Measurements from ENCODE around the gene TSHZ2.

DNA sequence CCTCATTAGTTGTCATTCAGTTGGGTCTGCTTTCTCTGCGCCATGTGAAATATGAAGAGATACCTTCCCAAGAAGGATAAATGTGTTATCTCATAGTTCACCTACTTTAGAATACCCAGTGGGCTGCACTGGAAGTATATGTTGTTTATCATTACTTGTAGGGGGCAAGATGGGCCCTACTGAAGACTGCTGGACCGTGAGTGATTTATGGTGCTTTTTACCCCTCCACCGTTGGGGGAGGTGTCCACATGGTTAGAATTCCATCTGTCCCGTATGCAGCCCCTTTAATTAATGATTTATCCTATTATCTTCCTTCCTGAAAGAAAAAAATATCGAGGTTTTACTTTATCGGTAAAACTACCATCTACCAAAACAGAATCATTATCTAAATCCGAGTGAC, 97.0 kb downstream of the TSHZ2 start:
- TF ChIP-seq, protein P1, sequence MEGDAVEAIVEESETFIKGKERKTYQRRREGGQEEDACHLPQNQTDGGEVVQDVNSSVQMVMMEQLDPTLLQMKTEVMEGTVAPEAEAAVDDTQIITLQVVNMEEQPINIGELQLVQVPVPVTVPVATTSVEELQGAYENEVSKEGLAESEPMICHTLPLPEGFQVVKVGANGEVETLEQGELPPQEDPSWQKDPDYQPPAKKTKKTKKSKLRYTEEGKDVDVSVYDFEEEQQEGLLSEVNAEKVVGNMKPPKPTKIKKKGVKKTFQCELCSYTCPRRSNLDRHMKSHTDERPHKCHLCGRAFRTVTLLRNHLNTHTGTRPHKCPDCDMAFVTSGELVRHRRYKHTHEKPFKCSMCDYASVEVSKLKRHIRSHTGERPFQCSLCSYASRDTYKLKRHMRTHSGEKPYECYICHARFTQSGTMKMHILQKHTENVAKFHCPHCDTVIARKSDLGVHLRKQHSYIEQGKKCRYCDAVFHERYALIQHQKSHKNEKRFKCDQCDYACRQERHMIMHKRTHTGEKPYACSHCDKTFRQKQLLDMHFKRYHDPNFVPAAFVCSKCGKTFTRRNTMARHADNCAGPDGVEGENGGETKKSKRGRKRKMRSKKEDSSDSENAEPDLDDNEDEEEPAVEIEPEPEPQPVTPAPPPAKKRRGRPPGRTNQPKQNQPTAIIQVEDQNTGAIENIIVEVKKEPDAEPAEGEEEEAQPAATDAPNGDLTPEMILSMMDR (IDR thresholded peaks at IDR 0.05), result no peak
- TF ChIP-seq POLR2A (IDR thresholded peaks at IDR 0.05) (no peak), POLR2AphosphoS5 (IDR thresholded peaks at IDR 0.05) (no peak), EP300 (IDR thresholded peaks at IDR 0.05; ENCODE audit: low read depth) (no peak)
